IMR-90 (cell line): ENCODE data around the gene CDKN2C. TPM values are rescaled to one million over a fixed set of nuclear protein-coding genes. Genes with fewer than 3 reads are reported as not detected.

Experiments
- ATAC-seq: fragments of 200-7000 bp; cut with Tn5 transposase; 2 replicates; pipeline ENCODE4 v1.9.1; 2020; ENCODE audit warnings: low read depth, mild to moderate bottlenecking, moderate library complexity
- BruUV-seq: library from RNA; stranded (reverse); fragments of 400-500 nt; replicated peaks from 2 replicates; lab custom pipeline; 2021; lab: Mats Ljungman, UMichigan
- CTCF ChIA-PET: fragments of 300-600 bp; formaldehyde crosslinking; extraction: SDS; loops from one replicate; lab custom pipeline; 2021; ENCODE audit warnings: antibody characterized with exemption; lab: Yijun Ruan, JAX
- POLR2A ChIA-PET: fragments of 300-600 bp; sonication (Branson Sonifier 250); formaldehyde crosslinking; loops from one replicate; lab custom pipeline; 2022; ENCODE audit warnings: antibody characterized with exemption; ENCODE audit not compliant: unreplicated experiment; lab: Charles Lee
- DNase-seq: peaks from one replicate; pipeline ENCODE4 v3.0.0; 2013
- H2AFZ ChIP-seq: replicated peaks from 2 replicates; pipeline ENCODE3; 2013; ENCODE audit warnings: low read length, mild to moderate bottlenecking; ENCODE audit not compliant: poor library complexity
- H2AK5ac ChIP-seq: 2 replicates; pipeline ENCODE4 v1.6.1; 2013; ENCODE audit warnings: low read depth, low read length, inconsistent platforms
- H2AK9ac ChIP-seq: replicated peaks from 2 replicates; pipeline ENCODE3; 2013; ENCODE audit warnings: mild to moderate bottlenecking, low read depth, low read length, moderate library complexity; ENCODE audit not compliant: poor library complexity
- H2BK120ac ChIP-seq: 2 replicates; pipeline ENCODE4 v1.6.1; 2013; ENCODE audit warnings: low read depth, low read length, inconsistent platforms
- H2BK15ac ChIP-seq: 3 replicates; pipeline ENCODE4 v1.6.1; 2013; ENCODE audit warnings: low read depth, low read length, inconsistent platforms
- H2BK20ac ChIP-seq: 2 replicates; pipeline ENCODE4 v1.6.1; 2013; ENCODE audit warnings: low read depth, mild to moderate bottlenecking, inconsistent platforms, low read length, moderate library complexity
- H2BK5ac ChIP-seq: 2 replicates; pipeline ENCODE4 v1.6.1; 2013; ENCODE audit warnings: mild to moderate bottlenecking, low read depth, low read length, inconsistent platforms; ENCODE audit not compliant: poor library complexity, severe bottlenecking
- H3K14ac ChIP-seq: replicated peaks from 2 replicates; pipeline ENCODE4 v1.6.1; 2013; ENCODE audit warnings: low read depth, low read length, inconsistent platforms
- H3K18ac ChIP-seq: 2 replicates; pipeline ENCODE4 v1.6.1; 2013; ENCODE audit warnings: low read depth, low read length, control low read depth
- H3K23ac ChIP-seq: 2 replicates; pipeline ENCODE4 v1.6.1; 2013; ENCODE audit warnings: low read depth, low read length, inconsistent platforms
- H3K27ac ChIP-seq: 2 replicates; pipeline ENCODE4 v1.5.1; 2013; ENCODE audit warnings: mild to moderate bottlenecking, control low read depth, low read length; ENCODE audit not compliant: insufficient read depth
- H3K27me3 ChIP-seq: 2 replicates; pipeline ENCODE4 v1.6.1; 2013; ENCODE audit warnings: low read length; ENCODE audit not compliant: control insufficient read depth, insufficient read depth
- H3K36me3 ChIP-seq: 2 replicates; pipeline ENCODE4 v1.6.1; 2013; ENCODE audit warnings: low read length, mixed read lengths; ENCODE audit not compliant: control insufficient read depth, insufficient read depth
- H3K4ac ChIP-seq: 2 replicates; pipeline ENCODE4 v1.6.1; 2013; ENCODE audit warnings: low read depth, low read length, inconsistent platforms
- H3K4me1 ChIP-seq: 2 replicates; pipeline ENCODE4 v1.6.1; 2013; ENCODE audit warnings: low read length, mixed read lengths; ENCODE audit not compliant: control insufficient read depth, insufficient read depth
- H3K4me2 ChIP-seq: 2 replicates; pipeline ENCODE4 v1.6.1; 2013; ENCODE audit warnings: low read depth, mild to moderate bottlenecking, control low read depth, low read length, moderate library complexity
- H3K4me3 ChIP-seq: 2 replicates; pipeline ENCODE4 v1.5.1; 2013; ENCODE audit warnings: low read depth, mild to moderate bottlenecking, control low read depth, low read length, moderate library complexity; ENCODE audit not compliant: insufficient read depth
- H3K56ac ChIP-seq: 2 replicates; pipeline ENCODE4 v1.6.1; 2013; ENCODE audit warnings: low read length, inconsistent platforms; ENCODE audit not compliant: insufficient read depth; ENCODE audit errors: extremely low read depth
- H3K79me1 ChIP-seq, 2 experiments: 2 replicates each; pipeline ENCODE4 v1.6.1; 2013; ENCODE audit warnings: low read length in 2 of 2, inconsistent platforms in 1 of 2, low read depth in 1 of 2
- H3K9ac ChIP-seq: 2 replicates; pipeline ENCODE4 v1.6.1; 2013; ENCODE audit warnings: low read depth, low read length, control low read depth
- H3K9me1 ChIP-seq: 2 replicates; pipeline ENCODE4 v1.6.1; 2013; ENCODE audit warnings: low read length, inconsistent platforms; ENCODE audit not compliant: insufficient read depth
- H3K9me3 ChIP-seq: 2 replicates; pipeline ENCODE4 v1.6.1; 2013; ENCODE audit warnings: low read length; ENCODE audit not compliant: control insufficient read depth, insufficient read depth
- H4K20me1 ChIP-seq: 2 replicates; pipeline ENCODE4 v1.6.1; 2013; ENCODE audit warnings: low read length, inconsistent platforms; ENCODE audit not compliant: insufficient read depth
- H4K5ac ChIP-seq: 2 replicates; pipeline ENCODE4 v1.6.1; 2013; ENCODE audit warnings: mild to moderate bottlenecking, low read depth, low read length, control low read depth
- H4K8ac ChIP-seq, 2 experiments: 2 replicates each; pipeline ENCODE4 v1.6.1; 2013; ENCODE audit warnings: low read depth in 2 of 2, low read length in 2 of 2, control low read depth in 1 of 2, inconsistent platforms in 1 of 2
- H4K91ac ChIP-seq: 2 replicates; pipeline ENCODE4 v1.6.1; 2013; ENCODE audit warnings: low read depth, low read length, inconsistent platforms; ENCODE audit not compliant: insufficient read depth
- BHLHE40 ChIP-seq: fragments of 150-350 bp; IDR thresholded peaks from 2 replicates; pipeline ENCODE4 v1.6.1; 2016; ENCODE audit warnings: mild to moderate bottlenecking, low read depth, low read length
- CEBPB ChIP-seq: IDR thresholded peaks from 2 replicates; pipeline ENCODE4 v1.6.1; 2012; ENCODE audit warnings: low read depth, low read length, improper control_type of control experiment
- CHD1 ChIP-seq: IDR thresholded peaks from 2 replicates; pipeline ENCODE4 v1.6.1; 2012; ENCODE audit warnings: low read depth, low read length, improper control_type of control experiment
- CTCF ChIP-seq: conservative IDR thresholded peaks from 2 replicates; pipeline ENCODE4 v1.5.1; 2012; ENCODE audit warnings: mild to moderate bottlenecking, low read depth, low read length, improper control_type of control experiment
- MXI1 ChIP-seq: IDR thresholded peaks from 2 replicates; pipeline ENCODE4 v1.6.1; 2012; ENCODE audit warnings: low read depth, mild to moderate bottlenecking, low read length, moderate library complexity, borderline replicate concordance
- SMC3 ChIP-seq: fragments of 150-350 bp; IDR thresholded peaks from 2 replicates; pipeline ENCODE4 v1.6.1; 2016; ENCODE audit warnings: low read depth, mild to moderate bottlenecking, antibody characterized with exemption, low read length, moderate library complexity
- WGBS, 2 experiments: methylation state at CpG; one replicate each; pipeline versions ENCODE4 v1.1.5 to v1.1.7; 2013; ENCODE audit warnings: missing lambda C conversion rate in 2 of 2; ENCODE audit not compliant: insufficient read length in 1 of 2; ENCODE audit errors: extremely low coverage in 2 of 2; 5-methylcytosine and 5-hydroxymethylcytosine counted together
- dilution Hi-C: fragments of 300-500 bp; cut with HindIII; formaldehyde crosslinking; loops from one replicate; pipeline ENCODE4 v1.14.3; 2018; ENCODE audit warnings: low sequenced_read_pairs; ENCODE audit not compliant: unreplicated experiment
- in situ Hi-C: fragments of 300-500 bp; cut with MboI; formaldehyde crosslinking; loops from 3 replicates; pipeline ENCODE4 v1.14.3; 2019; ENCODE audit warnings: low sequenced_read_pairs, inconsistent platforms, mixed read lengths
- intact Hi-C: fragments of 100-400 bp; cut with micrococcal nuclease; formaldehyde crosslinking; loops from 2 replicates; pipeline ENCODE4 v1.10.0; 2022
- polyA plus RNA-seq, 3 experiments: library from polyadenylated mRNA; depleted of rRNA; stranded (reverse); fragments of >200 nt; gene quantifications; 2 replicates each; pipeline ENCODE4 v1.2.3, GENCODE V29; 2012; ENCODE audit warnings: low replicate concordance in 1 of 3
- total RNA-seq: library from RNA; depleted of rRNA; stranded (reverse); fragments of >200 nt; gene quantifications from 2 replicates; pipeline ENCODE4 v1.2.3, GENCODE V29; 2012

The CDKN2C gene
- total and polyA plus RNA-seq, 2 of the 4 experiments (the other 2 are of a cell fraction), result 14.3 to 15.5 TPM

- no peak overlapping the region for H3K4me3 ChIP-seq
- no peak for ATAC-seq
These were observed 38.9 kb upstream of the CDKN2C start for GRCh38 chr1:50930965-50931737.

More at GRCh38 chr1:50930965-50931737, 38.9 kb upstream of the CDKN2C start:
- no peak overlapping the region for H2AK9ac ChIP-seq
- H3K23ac ChIP-seq, result no peak overlapping the region
- ChIA-PET CTCF (no interaction called here), POLR2A (no interaction called here)
- no peak overlapping the region for H4K5ac ChIP-seq
- no peak overlapping the region for H3K4ac ChIP-seq
- no peak overlapping the region for H3K27ac ChIP-seq
- H2BK5ac ChIP-seq, result no peak overlapping the region
- no peak overlapping the region for H2AFZ ChIP-seq
- no peak overlapping the region for H2BK20ac ChIP-seq
- peaks cover 2% of the 10 kb centered on the region; the same call in 1 of the 2 replicates for H3K4me1 ChIP-seq
- no peaks in the 10 kb centered on the region for H3K27me3 ChIP-seq
- H2BK120ac ChIP-seq, result no peak overlapping the region
- H3K9me3 ChIP-seq, result no peaks in the 10 kb centered on the region
- intact Hi-C loops (no loop called here), in situ Hi-C loops (no loop called here), dilution Hi-C loops (no loop called here)
- no peak overlapping the region for H3K14ac ChIP-seq
- H2BK15ac ChIP-seq, result no peak overlapping the region
- no peak overlapping the region for H3K4me2 ChIP-seq
- H4K91ac ChIP-seq, result no peak overlapping the region
- BruUV-seq, result no TSS peak
- no peaks in the 10 kb centered on the region for H3K9me1 ChIP-seq
- no peak overlapping the region for H3K18ac ChIP-seq
- no peak overlapping the region for H3K56ac ChIP-seq
- no peaks in the 10 kb centered on the region; the same call in 1 of the 2 replicates for H4K20me1 ChIP-seq
- H3K36me3 ChIP-seq, result no peaks in the 10 kb centered on the region
- no peak overlapping the region for H3K9ac ChIP-seq
- no peak overlapping the region for H2AK5ac ChIP-seq
- DNase-seq, result peak; percentile 19
- H3K79me1 ChIP-seq, result peaks cover 12 to 30% of the 10 kb centered on the region in 2 experiments
- whole genome bisulfite sequencing, 2 experiments, result no CpG with 5 or more reads among the region's 6 CpGs
- TF ChIP-seq CTCF (no peak), SMC3 (no peak), BHLHE40 (no peak), MXI1 (no peak), CEBPB (no peak), CHD1 (no peak)
- no peak overlapping the region for H4K8ac ChIP-seq
